HepG2 (cell line): Measurements from ENCODE around the gene SLCO2B1. TPM values are rescaled to one million over a fixed set of nuclear protein-coding genes. Genes with fewer than 3 reads are reported as not detected.

ENCODE experiments used
- BORCS8-MEF2B ChIP-seq: sonication (generic); formaldehyde crosslinking; IDR thresholded peaks from 2 replicates; pipeline ENCODE4 v1.8.0; 2022; ENCODE audit warnings: mild to moderate bottlenecking, missing genetic modification reagents
- CAMTA2 ChIP-seq: sonication (generic); formaldehyde crosslinking; IDR thresholded peaks from 2 replicates; pipeline ENCODE4 v1.4.0; 2020; ENCODE audit warnings: mild to moderate bottlenecking, missing genetic modification reagents, borderline replicate concordance
- CENPT ChIP-seq: sonication (generic); formaldehyde crosslinking; IDR thresholded peaks from 2 replicates; pipeline ENCODE4 v1.8.0; 2022; ENCODE audit warnings: low read depth, mild to moderate bottlenecking, moderate library complexity, missing genetic modification reagents
- DR1 ChIP-seq: sonication (generic); formaldehyde crosslinking; IDR thresholded peaks from 2 replicates; pipeline ENCODE4 v1.8.0; 2021; ENCODE audit warnings: mild to moderate bottlenecking, missing genetic modification reagents, inconsistent platforms
- FOXA3 ChIP-seq: IDR thresholded peaks from 2 replicates; pipeline ENCODE4 v1.6.1; 2016; ENCODE audit warnings: missing genetic modification reagents, missing compliant biosample characterization
- GFI1 ChIP-seq: sonication (generic); formaldehyde crosslinking; IDR thresholded peaks from 2 replicates; pipeline ENCODE4 v1.5.0; 2020; ENCODE audit warnings: missing genetic modification reagents, mild to moderate bottlenecking, borderline replicate concordance
- IKZF4 ChIP-seq: sonication (generic); formaldehyde crosslinking; IDR thresholded peaks from 2 replicates; pipeline ENCODE4 v1.5.1; 2020; ENCODE audit warnings: borderline replicate concordance, mild to moderate bottlenecking, low read depth, missing genetic modification reagents; ENCODE audit errors: not compliant biosample characterization
- KDM6A ChIP-seq: IDR thresholded peaks from 2 replicates; pipeline ENCODE4 v1.6.1; 2016; ENCODE audit warnings: low read depth
- MAZ ChIP-seq, 2 experiments: sonication (generic) in 1 of 2; formaldehyde crosslinking in 1 of 2; IDR thresholded peaks; 2 replicates each; pipeline versions ENCODE4 v1.5.0 to v1.6.1; 2012 to 2020; ENCODE audit warnings: low read depth in 2 of 2, mild to moderate bottlenecking in 2 of 2, borderline replicate concordance in 1 of 2, improper control_type of control experiment in 1 of 2, low read length in 1 of 2, missing genetic modification reagents in 1 of 2, moderate library complexity in 1 of 2
- MBNL3 ChIP-seq: fragments of 250-450 bp; sonication (Bioruptor Pico); conservative IDR thresholded peaks from 2 replicates; pipeline ENCODE4 v1.8.0; 2022; ENCODE audit warnings: mild to moderate bottlenecking, inconsistent platforms
- MED13 ChIP-seq: sonication (generic); formaldehyde crosslinking; IDR thresholded peaks from 2 replicates; pipeline ENCODE4 v1.5.0; 2020; ENCODE audit warnings: missing genetic modification reagents
- PHF21A ChIP-seq: sonication (generic); formaldehyde crosslinking; IDR thresholded peaks from 2 replicates; pipeline ENCODE4 v1.5.0; 2020; ENCODE audit warnings: mild to moderate bottlenecking, missing genetic modification reagents
- RBM22 ChIP-seq: fragments of 200-400 bp; formaldehyde crosslinking; optimal IDR thresholded peaks from 2 replicates; pipeline ENCODE3; 2017; ENCODE audit warnings: mild to moderate bottlenecking, low read length, moderate library complexity
- SMYD3 ChIP-seq: sonication (generic); formaldehyde crosslinking; IDR thresholded peaks from 2 replicates; pipeline ENCODE4 v1.8.1; 2023; ENCODE audit warnings: mild to moderate bottlenecking, missing genetic modification reagents
- ZC3H4 ChIP-seq: sonication (generic); formaldehyde crosslinking; IDR thresholded peaks from 2 replicates; pipeline ENCODE4 v1.4.0; 2020; ENCODE audit warnings: missing genetic modification reagents, borderline replicate concordance
- ZMAT3 ChIP-seq: sonication (generic); formaldehyde crosslinking; conservative IDR thresholded peaks from 2 replicates; pipeline ENCODE4 v1.7.0; 2021; ENCODE audit warnings: missing genetic modification reagents
- ZNF44 ChIP-seq: sonication (generic); formaldehyde crosslinking; IDR thresholded peaks from 2 replicates; pipeline ENCODE4 v1.5.1; 2020; ENCODE audit warnings: mild to moderate bottlenecking, missing genetic modification reagents
- ZNF441 ChIP-seq: sonication (generic); formaldehyde crosslinking; IDR thresholded peaks from 2 replicates; pipeline ENCODE4 v1.7.0; 2021; ENCODE audit warnings: missing genetic modification reagents, borderline replicate concordance
- ZNF615 ChIP-seq: sonication (generic); formaldehyde crosslinking; IDR thresholded peaks from 2 replicates; pipeline ENCODE4 v1.5.0; 2020; ENCODE audit warnings: mild to moderate bottlenecking, missing genetic modification reagents, borderline replicate concordance
- ZNF75D ChIP-seq: sonication (generic); formaldehyde crosslinking; IDR thresholded peaks from 2 replicates; pipeline ENCODE4 v1.8.1; 2023; ENCODE audit warnings: missing genetic modification reagents, mild to moderate bottlenecking, borderline replicate concordance
- polyA plus RNA-seq, 8 experiments: library from polyadenylated mRNA; depleted of rRNA in 3 of 8; stranded (reverse) in 7 of 8; unstranded in 1 of 8; fragments of >200 nt; fragmentation: Illumina TruSeq in 4 of 8; extraction: Trizol in 4 of 8; gene quantifications; 2 replicates each; pipeline versions ENCODE4 v1.2.1 to v1.2.3, GENCODE V29; 2011 to 2016; ENCODE audit warnings: low read depth in 4 of 8, missing spikeins in 1 of 8, mixed read lengths in 1 of 8; ENCODE audit not compliant: insufficient read depth in 1 of 8
- total RNA-seq, 5 experiments: library from RNA; depleted of rRNA; stranded (reverse); fragments of >200 nt; fragmentation: Illumina TruSeq; extraction: Trizol; gene quantifications; 2 replicates each; pipeline ENCODE4 v1.2.3, GENCODE V29; 2016; ENCODE audit warnings: low read depth in 1 of 5
- TF ChIP-seq, protein P1 (sequence below): sonication (generic); formaldehyde crosslinking; IDR thresholded peaks from 2 replicates; pipeline ENCODE4 v1.5.0; 2020; ENCODE audit warnings: mild to moderate bottlenecking, missing genetic modification reagents
- TF ChIP-seq, protein P2 (sequence below): IDR thresholded peaks from 2 replicates; pipeline ENCODE4 v1.6.1; 2016; ENCODE audit warnings: low read depth, control low read depth

SLCO2B1 gene
- total and polyA plus RNA-seq, 2 of the 13 experiments (the other 11 are each of a cell fraction or from before 2014, with no cell fraction given), result 15.3 to 19.8 TPM

- no peak for TF ChIP-seq KDM6A (CRISPR knock-in tag)
- TF ChIP-seq BORCS8-MEF2B (CRISPR knock-in tag), result peak; percentile 99
- peak; percentile 89; the same call in 1 of the 2 replicates for TF ChIP-seq MED13 (CRISPR knock-in tag)
- TF ChIP-seq ZMAT3 (CRISPR knock-in tag), result peak; percentile 93
- TF ChIP-seq, protein P1, sequence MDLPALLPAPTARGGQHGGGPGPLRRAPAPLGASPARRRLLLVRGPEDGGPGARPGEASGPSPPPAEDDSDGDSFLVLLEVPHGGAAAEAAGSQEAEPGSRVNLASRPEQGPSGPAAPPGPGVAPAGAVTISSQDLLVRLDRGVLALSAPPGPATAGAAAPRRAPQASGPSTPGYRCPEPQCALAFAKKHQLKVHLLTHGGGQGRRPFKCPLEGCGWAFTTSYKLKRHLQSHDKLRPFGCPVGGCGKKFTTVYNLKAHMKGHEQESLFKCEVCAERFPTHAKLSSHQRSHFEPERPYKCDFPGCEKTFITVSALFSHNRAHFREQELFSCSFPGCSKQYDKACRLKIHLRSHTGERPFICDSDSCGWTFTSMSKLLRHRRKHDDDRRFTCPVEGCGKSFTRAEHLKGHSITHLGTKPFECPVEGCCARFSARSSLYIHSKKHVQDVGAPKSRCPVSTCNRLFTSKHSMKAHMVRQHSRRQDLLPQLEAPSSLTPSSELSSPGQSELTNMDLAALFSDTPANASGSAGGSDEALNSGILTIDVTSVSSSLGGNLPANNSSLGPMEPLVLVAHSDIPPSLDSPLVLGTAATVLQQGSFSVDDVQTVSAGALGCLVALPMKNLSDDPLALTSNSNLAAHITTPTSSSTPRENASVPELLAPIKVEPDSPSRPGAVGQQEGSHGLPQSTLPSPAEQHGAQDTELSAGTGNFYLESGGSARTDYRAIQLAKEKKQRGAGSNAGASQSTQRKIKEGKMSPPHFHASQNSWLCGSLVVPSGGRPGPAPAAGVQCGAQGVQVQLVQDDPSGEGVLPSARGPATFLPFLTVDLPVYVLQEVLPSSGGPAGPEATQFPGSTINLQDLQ (CRISPR knock-in tag), result 0 out of 2 replicates have a peak, but pooled peaks have one; percentile 34
- peak; percentile 84; the same call in 1 of the 2 replicates for TF ChIP-seq CENPT (CRISPR knock-in tag)
- TF ChIP-seq ZNF75D (CRISPR knock-in tag), result no peak
- TF ChIP-seq PHF21A, result no peak
- peak; percentile 89 for TF ChIP-seq IKZF4
- TF ChIP-seq, protein P2, sequence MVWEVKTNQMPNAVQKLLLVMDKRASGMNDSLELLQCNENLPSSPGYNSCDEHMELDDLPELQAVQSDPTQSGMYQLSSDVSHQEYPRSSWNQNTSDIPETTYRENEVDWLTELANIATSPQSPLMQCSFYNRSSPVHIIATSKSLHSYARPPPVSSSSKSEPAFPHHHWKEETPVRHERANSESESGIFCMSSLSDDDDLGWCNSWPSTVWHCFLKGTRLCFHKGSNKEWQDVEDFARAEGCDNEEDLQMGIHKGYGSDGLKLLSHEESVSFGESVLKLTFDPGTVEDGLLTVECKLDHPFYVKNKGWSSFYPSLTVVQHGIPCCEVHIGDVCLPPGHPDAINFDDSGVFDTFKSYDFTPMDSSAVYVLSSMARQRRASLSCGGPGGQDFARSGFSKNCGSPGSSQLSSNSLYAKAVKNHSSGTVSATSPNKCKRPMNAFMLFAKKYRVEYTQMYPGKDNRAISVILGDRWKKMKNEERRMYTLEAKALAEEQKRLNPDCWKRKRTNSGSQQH, result peak; percentile 96
- TF ChIP-seq CAMTA2 (CRISPR knock-in tag), result peak; percentile 56; the same call in 1 of the 2 replicates
- no peak for TF ChIP-seq ZNF44 (CRISPR knock-in tag)
- peak; percentile 70 for TF ChIP-seq FOXA3 (CRISPR knock-in tag)
- TF ChIP-seq ZC3H4 (CRISPR knock-in tag), result peak; percentile 68; the same call in 1 of the 2 replicates
- TF ChIP-seq MBNL3, result no peak
- no peak for TF ChIP-seq DR1 (CRISPR knock-in tag)
- TF ChIP-seq ZNF441 (CRISPR knock-in tag), result peak; percentile 94
- TF ChIP-seq SMYD3 (CRISPR knock-in tag), result no peak
- no peak for TF ChIP-seq RBM22
- TF ChIP-seq MAZ (IDR thresholded peaks at IDR 0.05; ENCODE audit: borderline replicate concordance, low read depth, low read length), result no peak
- peak; percentile 76; the same call in 1 of the 2 replicates for TF ChIP-seq MAZ (CRISPR knock-in tag; IDR thresholded peaks at IDR 0.05; ENCODE audit: low read depth)
- TF ChIP-seq ZNF615 (CRISPR knock-in tag), result peak; percentile 87; the same call in 1 of the 2 replicates
- no peak for TF ChIP-seq GFI1 (CRISPR knock-in tag)
These were observed 63.5 kb downstream of the SLCO2B1 start (continued) for GRCh38 chr11:75214411-75214821.
